NCI-H82 (cell line): Measurements from ENCODE around the gene NGRN.

Source experiments
- DNase-seq: peaks from one replicate; lab custom pipeline; 2025; lab: John Stamatoyannopoulos, UW

Gene NGRN

GRCh38 chr15:90318591-90318990 lies 53.1 kb downstream of the NGRN start:
- DNase-seq, result no peak

GRCh38 chr15:90320062-90320884 lies 54.8 kb downstream of the NGRN start:
- DNase-seq, result peak; percentile 94

- no peak for DNase-seq
Observed at GRCh38 chr15:90320885-90321278, 55.4 kb downstream of the NGRN start.
